HG02623 (cell line): ENCODE measurements around the gene OR2L5.

ENCODE experiments used
- ATAC-seq: cut with Tn5 transposase; IDR thresholded peaks from one replicate; pipeline ENCODE4 v1.9.1; 2021; ENCODE audit warnings: moderate library complexity; ENCODE audit not compliant: unreplicated experiment

OR2L5 gene

GRCh38 chr1:248013229-248013710, at the start of gene OR2L5:
OR2L5 (plus strand) TSS chr1:248013660; CDS start chr1:248021948, 8,288 bp downstream.
- no peak for ATAC-seq

- no peak for ATAC-seq
Measured at GRCh38 chr1:247964933-247965332, 48.5 kb upstream of the OR2L5 start, which contains the start of gene OR2AK2. OR2AK2 (plus strand) TSS chr1:247965233; CDS start chr1:247965377, 144 bp downstream.

GRCh38 chr1:247966532-247967204, 46.8 kb upstream of the OR2L5 start:
- ATAC-seq, result peak; percentile 79

GRCh38 chr1:247992986-247993385, 20.5 kb upstream of the OR2L5 start:
- no peak for ATAC-seq

- ATAC-seq, result no peak
Measured at GRCh38 chr1:247998811-247999210, 14.6 kb upstream of the OR2L5 start.

GRCh38 chr1:248000169-248000568, 13.3 kb upstream of the OR2L5 start:
- ATAC-seq, result no peak

GRCh38 chr1:248007778-248008177, 5.7 kb upstream of the OR2L5 start:
- no peak for ATAC-seq

GRCh38 chr1:248009681-248010080, 3.8 kb upstream of the OR2L5 start:
- no peak for ATAC-seq

GRCh38 chr1:248015803-248016202, 2.3 kb downstream of the OR2L5 start:
- ATAC-seq, result no peak

- ATAC-seq, result no peak
Measured at GRCh38 chr1:248029770-248030169, 16.3 kb downstream of the OR2L5 start, which contains the start of gene OR2L2. OR2L2 (plus strand) TSS chr1:248030070; CDS start chr1:248038268, 8,198 bp downstream.

- ATAC-seq, result no peak
Measured at GRCh38 chr1:248045209-248045608, 31.7 kb downstream of the OR2L5 start.

GRCh38 chr1:248046536-248046935, 33.1 kb downstream of the OR2L5 start, which contains the start of gene OR2L3:
OR2L3 (plus strand) TSS chr1:248046836; CDS start chr1:248060682, 13,846 bp downstream.
- no peak for ATAC-seq

- ATAC-seq, result no peak
Measured at GRCh38 chr1:248047008-248047407, 33.5 kb downstream of the OR2L5 start.

GRCh38 chr1:248054671-248055070, 41.2 kb downstream of the OR2L5 start:
- no peak for ATAC-seq

GRCh38 chr1:248055261-248055660, 41.8 kb downstream of the OR2L5 start:
- no peak for ATAC-seq

- no peak for ATAC-seq
Measured at GRCh38 chr1:248065071-248065470, 51.6 kb downstream of the OR2L5 start.

GRCh38 chr1:248065604-248066003, 52.1 kb downstream of the OR2L5 start:
- ATAC-seq, result no peak
